Measurements from ENCODE around the gene DYNC1I1. TPM values are rescaled to one million over a fixed set of nuclear protein-coding genes. Genes with fewer than 3 reads are reported as not detected.

The DYNC1I1 gene
- total and polyA plus RNA-seq, 4 donors: 0.28 to 0.67 (median 0.39) TPM

DNA sequence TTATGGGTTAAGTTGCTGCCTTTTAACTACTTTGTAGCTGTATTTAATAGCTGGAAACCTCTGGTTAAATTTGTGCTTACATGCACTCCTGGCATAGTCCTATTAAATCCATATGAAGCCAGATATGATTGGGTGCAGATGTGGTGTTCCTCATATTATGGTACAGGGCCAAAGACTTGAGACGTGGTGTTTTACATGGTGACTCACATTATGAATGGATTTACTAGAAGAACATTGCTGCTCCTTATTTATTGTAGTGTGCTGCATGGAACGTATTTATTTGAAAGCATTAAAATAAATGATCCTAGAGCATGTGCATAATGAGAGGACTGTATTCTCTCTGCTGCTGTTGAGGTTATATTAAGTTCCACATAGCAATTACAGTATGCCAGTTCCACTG lies 325.5 kb downstream of the DYNC1I1 start (continued):
- TF ChIP-seq, protein P1, sequence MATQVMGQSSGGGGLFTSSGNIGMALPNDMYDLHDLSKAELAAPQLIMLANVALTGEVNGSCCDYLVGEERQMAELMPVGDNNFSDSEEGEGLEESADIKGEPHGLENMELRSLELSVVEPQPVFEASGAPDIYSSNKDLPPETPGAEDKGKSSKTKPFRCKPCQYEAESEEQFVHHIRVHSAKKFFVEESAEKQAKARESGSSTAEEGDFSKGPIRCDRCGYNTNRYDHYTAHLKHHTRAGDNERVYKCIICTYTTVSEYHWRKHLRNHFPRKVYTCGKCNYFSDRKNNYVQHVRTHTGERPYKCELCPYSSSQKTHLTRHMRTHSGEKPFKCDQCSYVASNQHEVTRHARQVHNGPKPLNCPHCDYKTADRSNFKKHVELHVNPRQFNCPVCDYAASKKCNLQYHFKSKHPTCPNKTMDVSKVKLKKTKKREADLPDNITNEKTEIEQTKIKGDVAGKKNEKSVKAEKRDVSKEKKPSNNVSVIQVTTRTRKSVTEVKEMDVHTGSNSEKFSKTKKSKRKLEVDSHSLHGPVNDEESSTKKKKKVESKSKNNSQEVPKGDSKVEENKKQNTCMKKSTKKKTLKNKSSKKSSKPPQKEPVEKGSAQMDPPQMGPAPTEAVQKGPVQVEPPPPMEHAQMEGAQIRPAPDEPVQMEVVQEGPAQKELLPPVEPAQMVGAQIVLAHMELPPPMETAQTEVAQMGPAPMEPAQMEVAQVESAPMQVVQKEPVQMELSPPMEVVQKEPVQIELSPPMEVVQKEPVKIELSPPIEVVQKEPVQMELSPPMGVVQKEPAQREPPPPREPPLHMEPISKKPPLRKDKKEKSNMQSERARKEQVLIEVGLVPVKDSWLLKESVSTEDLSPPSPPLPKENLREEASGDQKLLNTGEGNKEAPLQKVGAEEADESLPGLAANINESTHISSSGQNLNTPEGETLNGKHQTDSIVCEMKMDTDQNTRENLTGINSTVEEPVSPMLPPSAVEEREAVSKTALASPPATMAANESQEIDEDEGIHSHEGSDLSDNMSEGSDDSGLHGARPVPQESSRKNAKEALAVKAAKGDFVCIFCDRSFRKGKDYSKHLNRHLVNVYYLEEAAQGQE (IDR thresholded peaks at IDR 0.05): no peak

DNA sequence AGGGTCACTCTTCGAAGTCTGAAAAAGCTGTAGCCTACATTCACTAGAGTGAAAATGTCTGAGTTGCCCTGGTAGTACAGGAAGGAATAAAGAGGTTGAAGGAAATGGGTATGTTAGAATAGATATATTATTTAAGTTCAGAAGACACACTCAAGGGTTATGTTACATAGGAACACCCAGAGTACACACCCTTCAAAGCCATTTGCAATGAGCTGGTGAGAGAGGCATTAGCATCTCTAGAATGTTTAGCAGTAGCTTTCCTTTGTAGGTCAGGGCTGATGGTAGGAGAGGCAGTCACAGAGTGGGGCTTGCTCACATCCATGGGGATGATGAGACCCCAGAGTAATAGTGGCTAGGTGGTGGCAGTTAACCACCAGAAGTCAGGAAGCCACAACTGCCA lies 328.4 kb downstream of the DYNC1I1 start:
- TF ChIP-seq, protein P2, sequence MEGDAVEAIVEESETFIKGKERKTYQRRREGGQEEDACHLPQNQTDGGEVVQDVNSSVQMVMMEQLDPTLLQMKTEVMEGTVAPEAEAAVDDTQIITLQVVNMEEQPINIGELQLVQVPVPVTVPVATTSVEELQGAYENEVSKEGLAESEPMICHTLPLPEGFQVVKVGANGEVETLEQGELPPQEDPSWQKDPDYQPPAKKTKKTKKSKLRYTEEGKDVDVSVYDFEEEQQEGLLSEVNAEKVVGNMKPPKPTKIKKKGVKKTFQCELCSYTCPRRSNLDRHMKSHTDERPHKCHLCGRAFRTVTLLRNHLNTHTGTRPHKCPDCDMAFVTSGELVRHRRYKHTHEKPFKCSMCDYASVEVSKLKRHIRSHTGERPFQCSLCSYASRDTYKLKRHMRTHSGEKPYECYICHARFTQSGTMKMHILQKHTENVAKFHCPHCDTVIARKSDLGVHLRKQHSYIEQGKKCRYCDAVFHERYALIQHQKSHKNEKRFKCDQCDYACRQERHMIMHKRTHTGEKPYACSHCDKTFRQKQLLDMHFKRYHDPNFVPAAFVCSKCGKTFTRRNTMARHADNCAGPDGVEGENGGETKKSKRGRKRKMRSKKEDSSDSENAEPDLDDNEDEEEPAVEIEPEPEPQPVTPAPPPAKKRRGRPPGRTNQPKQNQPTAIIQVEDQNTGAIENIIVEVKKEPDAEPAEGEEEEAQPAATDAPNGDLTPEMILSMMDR (IDR thresholded peaks at IDR 0.05; ENCODE audit: low read depth, low read length, missing input control): no peak
- TF ChIP-seq, protein P3, sequence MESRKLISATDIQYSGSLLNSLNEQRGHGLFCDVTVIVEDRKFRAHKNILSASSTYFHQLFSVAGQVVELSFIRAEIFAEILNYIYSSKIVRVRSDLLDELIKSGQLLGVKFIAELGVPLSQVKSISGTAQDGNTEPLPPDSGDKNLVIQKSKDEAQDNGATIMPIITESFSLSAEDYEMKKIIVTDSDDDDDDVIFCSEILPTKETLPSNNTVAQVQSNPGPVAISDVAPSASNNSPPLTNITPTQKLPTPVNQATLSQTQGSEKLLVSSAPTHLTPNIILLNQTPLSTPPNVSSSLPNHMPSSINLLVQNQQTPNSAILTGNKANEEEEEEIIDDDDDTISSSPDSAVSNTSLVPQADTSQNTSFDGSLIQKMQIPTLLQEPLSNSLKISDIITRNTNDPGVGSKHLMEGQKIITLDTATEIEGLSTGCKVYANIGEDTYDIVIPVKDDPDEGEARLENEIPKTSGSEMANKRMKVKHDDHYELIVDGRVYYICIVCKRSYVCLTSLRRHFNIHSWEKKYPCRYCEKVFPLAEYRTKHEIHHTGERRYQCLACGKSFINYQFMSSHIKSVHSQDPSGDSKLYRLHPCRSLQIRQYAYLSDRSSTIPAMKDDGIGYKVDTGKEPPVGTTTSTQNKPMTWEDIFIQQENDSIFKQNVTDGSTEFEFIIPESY (IDR thresholded peaks at IDR 0.05): no peak
- no peaks in the 10 kb centered on the region for H3K9me3 ChIP-seq (ENCODE audit: control insufficient read depth in 4 of 4, low read length in 3 of 4)
- H3K9ac ChIP-seq (ENCODE audit: low read depth in 1 of 2, low read length in 2 of 2): no peak overlapping the region
- DNase-seq (ENCODE audit: low spot score): no peak
- no peaks in the 10 kb centered on the region for H3K36me3 ChIP-seq (ENCODE audit: control insufficient read depth in 4 of 4, insufficient read depth in 3 of 4, low read depth in 1 of 4, low read length in 3 of 4)
- no peak overlapping the region for H3K4me3 ChIP-seq (ENCODE audit: low read depth in 1 of 3, low read length in 3 of 3)
- H3K4me1 ChIP-seq (ENCODE audit: control insufficient read depth in 4 of 4, insufficient read depth in 4 of 4, low read length in 3 of 4): no peaks in the 10 kb centered on the region
- WGBS: 82% methylated on average over 1 of the region's 1 CpG
- no peak overlapping the region for H3K27ac ChIP-seq (ENCODE audit: low read depth in 1 of 2, low read length in 2 of 2)
- H3K27me3 ChIP-seq (ENCODE audit: control insufficient read depth in 4 of 4, insufficient read depth in 4 of 4, low read length in 3 of 4): no peaks in the 10 kb centered on the region

DNA sequence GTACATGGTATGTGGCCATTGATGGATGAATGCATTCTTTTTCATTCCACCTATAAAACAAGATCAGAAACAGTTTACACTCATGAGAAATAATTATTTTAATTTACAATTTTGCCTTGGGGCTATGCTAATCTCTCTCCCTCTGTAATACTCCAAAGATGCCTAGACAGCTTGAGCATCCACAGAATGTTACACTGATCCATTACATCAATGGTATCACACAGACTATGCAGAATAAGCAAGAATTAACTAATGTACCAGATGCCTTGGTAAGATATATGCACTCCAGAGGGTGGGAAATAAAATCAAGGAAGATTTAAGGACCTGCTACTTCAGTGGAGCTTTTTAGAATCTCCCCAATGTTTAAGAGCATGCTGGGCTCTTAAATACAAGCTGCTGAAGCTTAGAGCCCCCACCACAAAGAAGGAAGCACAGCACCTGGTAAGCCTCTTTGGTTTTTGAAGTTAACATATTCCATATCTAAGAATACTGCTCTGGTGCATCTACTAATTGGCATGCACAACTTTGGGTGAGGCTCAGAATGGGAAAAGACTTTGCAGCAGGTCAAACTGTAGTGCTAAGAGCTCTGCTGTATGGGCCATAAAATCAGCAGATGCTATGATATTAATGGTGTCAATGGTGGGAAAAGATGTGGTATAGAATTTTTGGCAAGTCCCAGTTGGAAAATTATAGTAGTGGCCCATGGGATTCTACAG lies 329.9 kb downstream of the DYNC1I1 start:
- TF ChIP-seq JUND (IDR thresholded peaks at IDR 0.05) (no peak), SP1 (IDR thresholded peaks at IDR 0.05) (no peak), EGR1 (IDR thresholded peaks at IDR 0.05; ENCODE audit: low read depth in 2 of 2) (no peak), TAF1 (conservative IDR thresholded peaks at IDR 0.05) (no peak), YY1 (IDR thresholded peaks at IDR 0.05) (no peak), FOXA1 (IDR thresholded peaks at IDR 0.05) (no peak), HNF4A (conservative IDR thresholded peaks at IDR 0.05) (no peak), GABPA (IDR thresholded peaks at IDR 0.05 in 1 of 2, conservative IDR thresholded peaks at IDR 0.05 in 1 of 2) (no peak)
- TF ChIP-seq, protein P3 (IDR thresholded peaks at IDR 0.05): no peak
- TF ChIP-seq, protein P2 (IDR thresholded peaks at IDR 0.05; ENCODE audit: low read depth, low read length, missing input control): no peak
- TF ChIP-seq, protein P1 (IDR thresholded peaks at IDR 0.05): no peak
- TF ChIP-seq, protein P4, sequence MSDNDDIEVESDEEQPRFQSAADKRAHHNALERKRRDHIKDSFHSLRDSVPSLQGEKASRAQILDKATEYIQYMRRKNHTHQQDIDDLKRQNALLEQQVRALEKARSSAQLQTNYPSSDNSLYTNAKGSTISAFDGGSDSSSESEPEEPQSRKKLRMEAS (IDR thresholded peaks at IDR 0.05): no peak
- no peak overlapping the region for H3K4me3 ChIP-seq (ENCODE audit: low read depth in 1 of 3, low read length in 3 of 3)
- no peaks in the 10 kb centered on the region for H3K27me3 ChIP-seq (ENCODE audit: control insufficient read depth in 4 of 4, insufficient read depth in 4 of 4, low read length in 3 of 4)
- no peak for DNase-seq (ENCODE audit: low spot score)
- H3K9me3 ChIP-seq (ENCODE audit: control insufficient read depth in 4 of 4, low read length in 3 of 4): no peaks in the 10 kb centered on the region
- H3K9ac ChIP-seq (ENCODE audit: low read depth in 1 of 2, low read length in 2 of 2): no peak overlapping the region
- no peaks in the 10 kb centered on the region for H3K4me1 ChIP-seq (ENCODE audit: control insufficient read depth in 4 of 4, insufficient read depth in 4 of 4, low read length in 3 of 4)
- H3K36me3 ChIP-seq (ENCODE audit: control insufficient read depth in 4 of 4, insufficient read depth in 3 of 4, low read depth in 1 of 4, low read length in 3 of 4): no peaks in the 10 kb centered on the region
- no peak overlapping the region for H3K27ac ChIP-seq (ENCODE audit: low read depth in 1 of 2, low read length in 2 of 2)
